Mesothelial cell of epicardium (in vitro differentiated cells): ENCODE measurements around the gene TSHZ1. TPM values are rescaled to one million over a fixed set of nuclear protein-coding genes. Genes with fewer than 3 reads are reported as not detected.

Source experiments
- DNase-seq, 2 experiments: peaks; one replicate each; pipeline ENCODE4 v3.0.0; 2021; ENCODE audit warnings: low spot score in 2 of 2; ENCODE audit not compliant: unreplicated experiment in 2 of 2
- H3K27ac Mint-ChIP-seq: 2 replicates; pipeline ENCODE4 v1.8.0; 2021; ENCODE audit warnings: mixed read lengths
- H3K27me3 Mint-ChIP-seq: 2 replicates; pipeline ENCODE4 v1.8.0; 2021; ENCODE audit warnings: low read depth, mixed read lengths
- H3K36me3 Mint-ChIP-seq: 2 replicates; pipeline ENCODE4 v1.8.0; 2021; ENCODE audit warnings: mixed read lengths
- H3K4me1 Mint-ChIP-seq: 2 replicates; pipeline ENCODE4 v1.8.0; 2021; ENCODE audit warnings: mixed read lengths
- H3K4me3 Mint-ChIP-seq: 2 replicates; pipeline ENCODE4 v1.8.0; 2021; ENCODE audit warnings: mild to moderate bottlenecking, moderate library complexity, mixed read lengths
- H3K9me3 Mint-ChIP-seq: 2 replicates; pipeline ENCODE4 v1.8.0; 2021; ENCODE audit warnings: mixed read lengths
- CTCF ChIP-seq: fragments of 200-600 bp; sonication (generic); IDR thresholded peaks from one replicate; pipeline ENCODE4 v1.5.0; 2021; ENCODE audit warnings: antibody characterized with exemption; ENCODE audit not compliant: unreplicated experiment
- total RNA-seq: library from RNA; stranded (reverse); gene quantifications from 3 replicates; pipeline ENCODE4 v1.2.1, GENCODE V29; 2021

Gene TSHZ1
- total RNA-seq, 1 donor from 2014 or later = 48.6 TPM

- no peak for TF ChIP-seq CTCF
- no peaks in the 10 kb centered on the region for H3K27me3 Mint-ChIP-seq
- peaks cover 19% of the 10 kb centered on the region for H3K36me3 Mint-ChIP-seq
- peak overlapping the region; percentile 67 for H3K27ac Mint-ChIP-seq
- peaks cover 5% of the 10 kb centered on the region for H3K9me3 Mint-ChIP-seq
- H3K4me1 Mint-ChIP-seq = peaks cover 59% of the 10 kb centered on the region
- DNase-seq = no peak
- no peak overlapping the region for H3K4me3 Mint-ChIP-seq
Observed at GRCh38 chr18:75234901-75235300, 24.3 kb downstream of the TSHZ1 start.

DNA sequence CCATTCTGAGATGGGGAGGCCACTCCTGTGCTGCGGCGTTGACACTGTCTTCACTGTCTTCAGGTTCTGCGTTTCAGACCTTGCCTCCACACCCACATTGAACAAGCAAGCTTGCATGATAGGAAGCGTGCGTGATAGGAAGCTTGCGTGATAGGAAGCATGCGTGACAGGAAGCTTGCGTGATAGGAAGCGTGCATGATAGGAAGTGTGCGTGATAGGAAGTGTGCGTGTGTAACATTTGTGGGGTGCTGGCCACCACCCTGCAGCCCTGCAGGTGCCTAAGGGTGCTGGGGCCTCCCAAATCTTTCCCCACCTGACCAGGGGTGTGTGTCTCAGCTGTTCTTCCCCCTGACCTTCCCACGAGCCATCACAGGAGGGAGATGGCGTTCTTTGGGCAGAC, 25.3 kb downstream of the TSHZ1 start:
- Mint-ChIP-seq H3K4me3 (no peak overlapping the region), H3K27me3 (no peaks in the 10 kb centered on the region), H3K27ac (no peak overlapping the region), H3K36me3 (peaks cover 19% of the 10 kb centered on the region), H3K9me3 (peaks cover 5% of the 10 kb centered on the region), H3K4me1 (peaks cover 53% of the 10 kb centered on the region)
- TF ChIP-seq CTCF = no peak
- DNase-seq = no peak

- Mint-ChIP-seq H3K27ac (peak overlapping the region; percentile 54), H3K36me3 (peaks cover 29% of the 10 kb centered on the region), H3K4me1 (peaks cover 53% of the 10 kb centered on the region), H3K9me3 (peaks cover 9% of the 10 kb centered on the region), H3K27me3 (no peaks in the 10 kb centered on the region), H3K4me3 (no peak overlapping the region)
- TF ChIP-seq CTCF = no peak
- no peak for DNase-seq
Observed at GRCh38 chr18:75238100-75238499, 27.5 kb downstream of the TSHZ1 start.

GRCh38 chr18:75238786-75239185, 28.2 kb downstream of the TSHZ1 start:
- TF ChIP-seq CTCF = no peak
- Mint-ChIP-seq H3K4me3 (no peak overlapping the region), H3K27me3 (no peaks in the 10 kb centered on the region), H3K36me3 (peaks cover 29% of the 10 kb centered on the region), H3K9me3 (peaks cover 9% of the 10 kb centered on the region), H3K27ac (no peak overlapping the region), H3K4me1 (peaks cover 53% of the 10 kb centered on the region)
- DNase-seq = no peak

DNA sequence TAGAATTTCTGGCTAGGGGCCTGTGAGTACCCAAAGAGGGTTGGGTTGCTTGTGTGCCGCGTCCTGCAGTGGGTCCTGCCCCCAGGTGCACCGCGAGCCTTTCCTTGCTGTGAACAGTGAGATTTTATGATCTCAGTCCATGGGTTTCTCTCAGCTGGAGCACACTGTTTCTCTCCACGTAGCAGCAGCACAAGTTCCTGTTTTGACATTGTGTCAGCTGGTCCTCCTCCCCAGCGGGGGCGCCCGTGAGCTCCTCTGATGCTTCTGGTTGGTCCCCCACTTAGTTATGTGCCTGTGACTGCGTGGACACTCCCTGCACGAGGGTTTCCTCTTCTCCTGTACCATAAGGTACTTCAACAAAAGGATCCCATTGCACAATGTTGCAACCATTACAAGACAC, 29.8 kb downstream of the TSHZ1 start:
- Mint-ChIP-seq H3K27me3 (no peaks in the 10 kb centered on the region), H3K27ac (no peak overlapping the region), H3K4me1 (peaks cover 53% of the 10 kb centered on the region), H3K36me3 (peaks cover 29% of the 10 kb centered on the region), H3K9me3 (peaks cover 9% of the 10 kb centered on the region), H3K4me3 (no peak overlapping the region)
- TF ChIP-seq CTCF = no peak
- no peak for DNase-seq

- Mint-ChIP-seq H3K4me1 (peaks cover 63% of the 10 kb centered on the region), H3K27ac (no peak overlapping the region), H3K27me3 (no peaks in the 10 kb centered on the region)
Observed at GRCh38 chr18:75241705-75242104, 31.1 kb downstream of the TSHZ1 start.

More at GRCh38 chr18:75241705-75242104, 31.1 kb downstream of the TSHZ1 start:
- no peak for DNase-seq
- peaks cover 27% of the 10 kb centered on the region for H3K36me3 Mint-ChIP-seq
- H3K4me3 Mint-ChIP-seq = no peak overlapping the region
- peaks cover 9% of the 10 kb centered on the region for H3K9me3 Mint-ChIP-seq
- no peak for TF ChIP-seq CTCF
